Calu3 (cell line): ENCODE data around the gene HTR2B. TPM values are rescaled to one million over a fixed set of nuclear protein-coding genes. Genes with fewer than 3 reads are reported as not detected.
"Not testable (repeated sequence)": the region's sequence is repeated elsewhere in the genome, so short reads cannot be mapped to it uniquely, and the experiment has no call there.

ENCODE experiments used
- BruUV-seq: library from RNA; stranded (reverse); fragments of 400-500 nt; replicated peaks from 2 replicates; lab custom pipeline; 2021; lab: Mats Ljungman, UMichigan
- CTCF ChIA-PET: fragments of 300-600 bp; sonication (Branson Sonifier 250); formaldehyde crosslinking; loops from one replicate; lab custom pipeline; 2022; ENCODE audit warnings: antibody characterized with exemption; lab: Charles Lee
- DNase-seq: peaks from one replicate; pipeline ENCODE4 v3.0.0; 2022
- H3K27ac Mint-ChIP-seq: one replicate; pipeline ENCODE4 v1.8.0; 2022; ENCODE audit warnings: mixed read lengths; ENCODE audit not compliant: unreplicated experiment
- H3K27me3 Mint-ChIP-seq: one replicate; pipeline ENCODE4 v1.8.0; 2022; ENCODE audit warnings: mixed read lengths; ENCODE audit not compliant: unreplicated experiment
- H3K36me3 Mint-ChIP-seq: one replicate; pipeline ENCODE4 v1.8.0; 2022; ENCODE audit warnings: mild to moderate bottlenecking, moderate library complexity, mixed read lengths; ENCODE audit not compliant: insufficient read depth, unreplicated experiment
- H3K4me1 Mint-ChIP-seq: one replicate; pipeline ENCODE4 v1.8.0; 2022; ENCODE audit warnings: mild to moderate bottlenecking, low read depth, mixed read lengths; ENCODE audit not compliant: unreplicated experiment
- H3K4me3 Mint-ChIP-seq: one replicate; pipeline ENCODE4 v1.8.0; 2022; ENCODE audit warnings: mild to moderate bottlenecking, low read depth, moderate library complexity, mixed read lengths; ENCODE audit not compliant: unreplicated experiment
- H3K9me3 Mint-ChIP-seq: one replicate; pipeline ENCODE4 v1.8.0; 2022; ENCODE audit warnings: low read depth, mixed read lengths; ENCODE audit not compliant: unreplicated experiment
- intact Hi-C: fragments of 100-400 bp; cut with micrococcal nuclease; formaldehyde crosslinking; loops from one replicate; pipeline ENCODE4 v1.10.0; 2022; ENCODE audit not compliant: unreplicated experiment
- total RNA-seq: library from RNA; stranded (reverse); gene quantifications from 2 replicates; pipeline ENCODE4 v1.2.3, GENCODE V29; 2022
- TF ChIP-seq, protein P1 (sequence below): fragments of 200-600 bp; IDR thresholded peaks from one replicate; pipeline ENCODE4 v1.8.0; 2022; ENCODE audit warnings: antibody characterized with exemption; ENCODE audit not compliant: unreplicated experiment

The HTR2B gene
- total RNA-seq, 1 experiment from 2014 or later: not detected

DNA sequence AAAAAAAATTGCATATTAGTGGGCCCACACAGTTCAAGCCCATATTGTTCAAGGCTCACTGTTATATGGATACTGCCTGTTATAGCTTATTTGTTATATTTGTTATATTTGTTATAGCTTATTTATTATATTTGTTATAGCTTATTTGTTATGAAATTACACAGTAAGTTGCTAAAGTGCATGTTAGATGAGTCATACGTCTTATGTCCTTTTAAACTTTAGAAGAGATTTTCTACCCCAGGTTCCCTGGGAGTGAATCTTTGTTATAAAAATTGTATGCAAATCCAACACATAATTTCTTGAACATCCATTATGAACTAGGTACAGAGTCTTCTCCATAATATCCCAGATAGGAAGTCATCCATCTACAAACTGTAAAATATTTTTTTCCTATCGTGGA, 22.1 kb downstream of the HTR2B start:
- CTCF ChIA-PET: no interaction called here
- no peak for DNase-seq
- Mint-ChIP-seq H3K4me3 (no peak overlapping the region), H3K27ac (no peak overlapping the region), H3K9me3 (peaks cover 11% of the 10 kb centered on the region), H3K27me3 (no peaks in the 10 kb centered on the region), H3K36me3 (peaks cover 16% of the 10 kb centered on the region), H3K4me1 (peaks cover 10% of the 10 kb centered on the region)
- no TSS peak for BruUV-seq
- TF ChIP-seq, protein P1, sequence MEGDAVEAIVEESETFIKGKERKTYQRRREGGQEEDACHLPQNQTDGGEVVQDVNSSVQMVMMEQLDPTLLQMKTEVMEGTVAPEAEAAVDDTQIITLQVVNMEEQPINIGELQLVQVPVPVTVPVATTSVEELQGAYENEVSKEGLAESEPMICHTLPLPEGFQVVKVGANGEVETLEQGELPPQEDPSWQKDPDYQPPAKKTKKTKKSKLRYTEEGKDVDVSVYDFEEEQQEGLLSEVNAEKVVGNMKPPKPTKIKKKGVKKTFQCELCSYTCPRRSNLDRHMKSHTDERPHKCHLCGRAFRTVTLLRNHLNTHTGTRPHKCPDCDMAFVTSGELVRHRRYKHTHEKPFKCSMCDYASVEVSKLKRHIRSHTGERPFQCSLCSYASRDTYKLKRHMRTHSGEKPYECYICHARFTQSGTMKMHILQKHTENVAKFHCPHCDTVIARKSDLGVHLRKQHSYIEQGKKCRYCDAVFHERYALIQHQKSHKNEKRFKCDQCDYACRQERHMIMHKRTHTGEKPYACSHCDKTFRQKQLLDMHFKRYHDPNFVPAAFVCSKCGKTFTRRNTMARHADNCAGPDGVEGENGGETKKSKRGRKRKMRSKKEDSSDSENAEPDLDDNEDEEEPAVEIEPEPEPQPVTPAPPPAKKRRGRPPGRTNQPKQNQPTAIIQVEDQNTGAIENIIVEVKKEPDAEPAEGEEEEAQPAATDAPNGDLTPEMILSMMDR: no peak
- intact Hi-C loops: loop anchor here (10.0 kb wide), 1 partner anchor 312 kb away; no protein-coding TSS in a partner anchor

DNA sequence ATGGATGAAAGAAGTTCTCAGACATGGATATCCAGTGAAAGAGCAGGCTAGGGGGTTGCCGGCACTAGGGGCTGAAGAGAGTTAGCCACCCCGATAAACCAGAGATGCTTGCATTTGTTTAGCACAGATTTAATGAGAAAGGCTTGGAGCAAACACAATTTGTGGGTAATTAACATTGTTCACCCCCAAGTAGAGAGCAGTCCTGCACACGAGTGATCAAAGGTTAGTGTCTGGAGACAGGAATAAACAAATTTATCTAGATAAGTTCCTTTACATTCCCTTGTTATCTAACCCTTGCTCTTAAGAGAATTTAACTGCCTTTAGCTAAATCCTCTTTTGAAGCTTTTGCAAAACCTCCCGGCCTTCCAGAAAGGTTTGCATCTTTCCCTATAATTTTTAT, 23.9 kb downstream of the HTR2B start:
- Mint-ChIP-seq H3K27ac (no peak overlapping the region), H3K9me3 (peaks cover 11% of the 10 kb centered on the region), H3K4me1 (peaks cover 10% of the 10 kb centered on the region), H3K36me3 (peaks cover 16% of the 10 kb centered on the region), H3K27me3 (no peaks in the 10 kb centered on the region), H3K4me3 (no peak overlapping the region)
- CTCF ChIA-PET: no interaction called here
- BruUV-seq: no TSS peak
- no peak for DNase-seq
- intact Hi-C loops: loop anchor here (10.0 kb wide), 1 partner anchor 314 kb away; no protein-coding TSS in a partner anchor
- TF ChIP-seq, protein P1: no peak

DNA sequence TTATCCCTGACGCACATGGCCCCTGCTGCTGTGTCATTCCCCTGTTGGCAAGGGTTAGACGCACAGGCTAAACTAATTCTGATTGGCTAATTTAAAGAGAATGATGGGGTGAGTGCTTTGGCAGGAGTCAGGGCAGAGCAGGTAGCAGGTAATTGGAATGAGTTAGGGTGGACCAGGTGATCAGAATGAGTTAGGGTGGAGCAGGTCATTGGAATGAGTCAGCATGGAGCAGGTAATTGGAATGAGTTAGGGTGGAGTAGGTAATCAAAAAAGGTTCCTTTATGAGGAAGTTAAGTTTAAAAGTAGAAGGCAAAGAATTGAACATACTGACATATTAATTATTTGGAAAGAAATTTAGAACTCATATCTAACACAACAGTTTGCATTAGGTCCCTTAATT, 24.5 kb downstream of the HTR2B start:
- H3K36me3 Mint-ChIP-seq: peaks cover 16% of the 10 kb centered on the region
- H3K9me3 Mint-ChIP-seq: peaks cover 11% of the 10 kb centered on the region
- intact Hi-C loops: loop anchor here (10.0 kb wide), 1 partner anchor 314 kb away; no protein-coding TSS in a partner anchor
- H3K4me1 Mint-ChIP-seq: peaks cover 10% of the 10 kb centered on the region
- BruUV-seq, H3K27me3 Mint-ChIP-seq, DNase-seq, H3K4me3 Mint-ChIP-seq, H3K27ac Mint-ChIP-seq: not testable (repeated sequence)
- CTCF ChIA-PET: interaction anchor here (0.7 kb wide), 1 partner anchor 104 kb away, joined by 3 read pairs; no protein-coding TSS in a partner anchor

DNA sequence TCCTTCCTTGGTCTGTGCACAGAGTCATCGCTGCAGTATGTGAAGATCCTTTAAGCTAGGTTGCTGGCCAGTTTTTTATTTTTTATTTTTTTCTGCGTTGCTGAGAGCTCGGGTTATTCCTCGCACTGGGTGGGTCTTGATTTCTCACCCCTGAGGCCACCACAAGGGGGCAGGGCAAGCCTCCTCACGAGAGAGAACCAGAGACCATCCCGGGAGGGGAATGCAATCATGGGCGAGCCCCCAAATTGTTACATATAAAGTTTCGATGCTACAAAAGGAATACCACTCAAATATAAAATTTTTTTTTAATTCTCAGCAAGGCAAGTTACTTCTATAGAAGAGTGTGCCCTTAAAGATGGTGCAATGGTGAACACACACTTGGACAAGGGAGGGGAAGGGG, 24.9 kb downstream of the HTR2B start:
- Mint-ChIP-seq H3K9me3 (peaks cover 11% of the 10 kb centered on the region), H3K36me3 (peaks cover 16% of the 10 kb centered on the region), H3K27me3 (no peaks in the 10 kb centered on the region), H3K27ac (no peak overlapping the region), H3K4me1 (peaks cover 10% of the 10 kb centered on the region), H3K4me3 (no peak overlapping the region)
- CTCF ChIA-PET: interaction anchor here (0.7 kb wide), 1 partner anchor 104 kb away, joined by 3 read pairs; no protein-coding TSS in a partner anchor
- no peak for DNase-seq
- intact Hi-C loops: loop anchor here (10.0 kb wide), 1 partner anchor 315 kb away; no protein-coding TSS in a partner anchor
- TF ChIP-seq, protein P1: no peak
- no TSS peak for BruUV-seq

DNA sequence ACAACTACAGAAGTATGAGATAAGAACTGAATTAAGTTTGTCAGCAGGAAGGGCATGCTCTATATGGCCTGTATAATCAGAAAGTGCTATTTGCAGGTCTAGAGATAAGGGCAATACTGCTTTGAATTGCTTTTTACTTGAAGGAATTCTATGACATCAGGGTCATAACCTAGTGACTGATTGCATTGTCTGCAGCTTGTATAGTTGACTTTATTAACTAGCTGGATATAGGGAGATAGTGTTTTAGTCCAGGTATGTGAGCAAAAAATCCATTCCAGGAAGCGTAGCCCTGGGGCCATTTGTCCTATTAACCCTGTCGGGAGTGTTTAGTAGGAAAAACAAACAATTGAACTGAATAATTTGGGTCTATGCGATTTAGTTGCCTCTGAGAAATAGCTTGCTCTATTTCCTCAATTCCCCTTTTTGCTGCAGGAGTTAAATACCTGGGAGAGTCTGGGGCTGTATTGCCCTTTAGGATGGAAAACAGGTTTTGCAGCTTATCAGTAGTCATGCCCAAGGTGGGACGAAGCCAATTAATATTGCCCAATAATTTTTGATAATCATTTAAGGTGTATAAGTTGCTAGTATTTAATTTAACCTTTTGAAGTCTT, 30.0 kb downstream of the HTR2B start:
- Mint-ChIP-seq H3K4me1 (peaks cover under 1% of the 10 kb centered on the region), H3K36me3 (peaks cover 17% of the 10 kb centered on the region), H3K27me3 (no peaks in the 10 kb centered on the region), H3K27ac (no peak overlapping the region), H3K9me3 (peaks cover 15% of the 10 kb centered on the region), H3K4me3 (no peak overlapping the region)
- BruUV-seq: no TSS peak
- no peak for DNase-seq
- intact Hi-C loops: no loop called here
- CTCF ChIA-PET: no interaction called here
- TF ChIP-seq, protein P1: no peak
